ENCODE data around the gene HOXA6.

Gene HOXA6

GRCh38 chr7:27176524-27176845 is 28.9 kb upstream of the HOXA6 start:
- Histone ChIP-seq H3K4me1 (peaks cover 0 to 39% (median 14%) of the 10 kb centered on the region in 4 donors), H3K9me3 (no peaks in the 10 kb centered on the region), H3K27me3 (peaks cover 0 to 23% of the 10 kb centered on the region in 2 donors), H3K27ac (peak overlapping the region; percentile 96 to 97), H3K36me3 (no peaks in the 10 kb centered on the region), H3K4me3 (peak overlapping the region; percentile 68 to 91)
- peak in 1 of 2 donors; percentile 21 for DNase-seq
- intact Hi-C loops (cut with DNase I; ENCODE audit: low total_unique reads) = no loop called here
- no peak for TF ChIP-seq CTCF (IDR thresholded peaks at IDR 0.05)

- Histone ChIP-seq H3K4me3 (peak overlapping the region; percentile 68 to 91), H3K4me1 (peaks cover 0 to 39% (median 14%) of the 10 kb centered on the region in 4 donors), H3K36me3 (no peaks in the 10 kb centered on the region), H3K9me3 (no peaks in the 10 kb centered on the region), H3K27ac (peak overlapping the region; percentile 96 to 97), H3K27me3 (peaks cover 0 to 17% of the 10 kb centered on the region in 2 donors)
- TF ChIP-seq CTCF (IDR thresholded peaks at IDR 0.05) = no peak
- intact Hi-C loops (cut with DNase I; ENCODE audit: low total_unique reads) = no loop called here
- DNase-seq = peak; percentile 22 to 67
Measured at GRCh38 chr7:27175626-27176523, 28.3 kb upstream of the HOXA6 start.

- H3K4me3 ChIP-seq = peak overlapping the region; percentile 68 to 91
- H3K9me3 ChIP-seq = no peaks in the 10 kb centered on the region
- peaks cover 0 to 9% of the 10 kb centered on the region in 2 donors for H3K27me3 ChIP-seq
- no peak for TF ChIP-seq CTCF (IDR thresholded peaks at IDR 0.05)
- H3K27ac ChIP-seq = peak overlapping the region; percentile 96 to 97
- DNase-seq = peak; percentile 37 to 76
- H3K36me3 ChIP-seq = no peaks in the 10 kb centered on the region
- H3K4me1 ChIP-seq = peaks cover 0 to 37% (median 14%) of the 10 kb centered on the region in 4 donors
- intact Hi-C loops (cut with DNase I; ENCODE audit: low total_unique reads) = loop anchor here (5.0 kb wide), 1 partner anchor 978 kb away; no protein-coding TSS in a partner anchor
Measured at GRCh38 chr7:27174874-27175625, 27.5 kb upstream of the HOXA6 start.

- DNase-seq = peak; percentile 61 to 86
- Histone ChIP-seq H3K27me3 (peaks cover 0 to 3% of the 10 kb centered on the region in 2 donors), H3K36me3 (no peaks in the 10 kb centered on the region), H3K4me3 (peak within 1 kb of the TSS; percentile 68 to 91), H3K9me3 (no peaks in the 10 kb centered on the region), H3K4me1 (peaks cover 0 to 33% (median 10%) of the 10 kb centered on the region in 4 donors), H3K27ac (peak within 1 kb of the TSS; percentile 96 to 97)
- peak in 1 of 2 experiments; percentile 11 for TF ChIP-seq CTCF (IDR thresholded peaks at IDR 0.05)
- intact Hi-C loops (cut with DNase I; ENCODE audit: low total_unique reads) = loop anchor here (5.0 kb wide), 1 partner anchor 977 kb away; no protein-coding TSS in a partner anchor
Measured at GRCh38 chr7:27173956-27174873, 26.6 kb upstream of the HOXA6 start, which contains the start of gene HOXA10. Gene HOXA10 (minus strand): TSS chr7:27174320. CDS start chr7:27174306, 14 bp downstream.

Data from tibial artery (tissue), 4 donors.